Measurements from ENCODE around the gene RNPEPL1. TPM values are rescaled to one million over a fixed set of nuclear protein-coding genes. Genes with fewer than 3 reads are reported as not detected.

Gene RNPEPL1
- total RNA-seq, 1 donor from 2014 or later = 196 TPM

GRCh38 chr2:240589375-240589774, 21.1 kb downstream of the RNPEPL1 start:
- no peak for TF ChIP-seq CTCF (IDR thresholded peaks at IDR 0.05)
- Histone ChIP-seq H3K4me1 (peaks cover 20 to 27% of the 10 kb centered on the region in 2 donors), H3K36me3 (peaks cover 9 to 31% of the 10 kb centered on the region in 2 donors)

GRCh38 chr2:240589850-240590525, 21.7 kb downstream of the RNPEPL1 start:
- H3K36me3 ChIP-seq = peaks cover 9 to 31% of the 10 kb centered on the region in 2 donors
- TF ChIP-seq CTCF (IDR thresholded peaks at IDR 0.05) = no peak

More at GRCh38 chr2:240589375-240589774, 21.1 kb downstream of the RNPEPL1 start:
- no peak overlapping the region for H3K4me3 ChIP-seq
- no peak for DNase-seq (ENCODE audit: low spot score in 2 of 2)
- intact Hi-C loops (cut with DNase I) = no loop called here
- no peaks in the 10 kb centered on the region for H3K27me3 ChIP-seq
- no peak overlapping the region for H3K27ac ChIP-seq
- H3K9me3 ChIP-seq = no peaks in the 10 kb centered on the region

GRCh38 chr2:240590681-240591111, 22.4 kb downstream of the RNPEPL1 start:
- peak in 1 of 2 donors; percentile 3 for DNase-seq (ENCODE audit: low spot score in 2 of 2)
- no peak for TF ChIP-seq CTCF (IDR thresholded peaks at IDR 0.05)
- no peaks in the 10 kb centered on the region for H3K9me3 ChIP-seq
- intact Hi-C loops (cut with DNase I) = no loop called here
- peaks cover 11 to 22% of the 10 kb centered on the region in 2 donors for H3K4me1 ChIP-seq
- H3K36me3 ChIP-seq = peaks cover 9 to 31% of the 10 kb centered on the region in 2 donors
- no peak overlapping the region for H3K27ac ChIP-seq
- H3K27me3 ChIP-seq = no peaks in the 10 kb centered on the region
- H3K4me3 ChIP-seq = no peak overlapping the region

More at GRCh38 chr2:240589850-240590525, 21.7 kb downstream of the RNPEPL1 start:
- intact Hi-C loops (cut with DNase I) = no loop called here
- no peak overlapping the region for H3K4me3 ChIP-seq
- no peaks in the 10 kb centered on the region for H3K9me3 ChIP-seq
- H3K27ac ChIP-seq = no peak overlapping the region
- H3K27me3 ChIP-seq = no peaks in the 10 kb centered on the region
- DNase-seq (ENCODE audit: low spot score in 2 of 2) = no peak
- peaks cover 16 to 21% of the 10 kb centered on the region in 2 donors for H3K4me1 ChIP-seq

GRCh38 chr2:240591226-240591625, 22.9 kb downstream of the RNPEPL1 start:
- no peaks in the 10 kb centered on the region for H3K9me3 ChIP-seq
- no peaks in the 10 kb centered on the region for H3K27me3 ChIP-seq
- intact Hi-C loops (cut with DNase I) = no loop called here
- H3K36me3 ChIP-seq = peaks cover 9 to 31% of the 10 kb centered on the region in 2 donors
- TF ChIP-seq CTCF (IDR thresholded peaks at IDR 0.05) = no peak
- DNase-seq (ENCODE audit: low spot score in 2 of 2) = no peak
- H3K27ac ChIP-seq = no peak overlapping the region
- H3K4me1 ChIP-seq = peaks cover 12 to 27% of the 10 kb centered on the region in 2 donors
- H3K4me3 ChIP-seq = no peak overlapping the region

GRCh38 chr2:240591784-240592183, 23.5 kb downstream of the RNPEPL1 start:
- H3K4me1 ChIP-seq = peaks cover 15 to 33% of the 10 kb centered on the region in 2 donors
- no peaks in the 10 kb centered on the region for H3K27me3 ChIP-seq
- H3K27ac ChIP-seq = no peak overlapping the region
- peaks cover 9 to 31% of the 10 kb centered on the region in 2 donors for H3K36me3 ChIP-seq
- DNase-seq (ENCODE audit: low spot score in 2 of 2) = peak in 1 of 2 donors; percentile 7
- TF ChIP-seq CTCF (IDR thresholded peaks at IDR 0.05) = no peak
- no peaks in the 10 kb centered on the region for H3K9me3 ChIP-seq
- no peak overlapping the region for H3K4me3 ChIP-seq
- intact Hi-C loops (cut with DNase I) = no loop called here

Data from ascending aorta (tissue), 2 donors.